ENCODE measurements around the gene CAPZA1.

CAPZA1 gene

GRCh38 chr1:112720800-112721199 is 101.2 kb downstream of the CAPZA1 start:
- no peak for TF ChIP-seq CTCF (IDR thresholded peaks at IDR 0.05; ENCODE audit: insufficient read depth, low read depth, low read length, missing control alignments)
- DNase-seq (ENCODE audit: low read depth), result no peak
- H3K4me3 ChIP-seq (ENCODE audit: low read depth, low read length), result no peak overlapping the region
